ENCODE results near the gene PLD6.

- TF ChIP-seq CTCF (IDR thresholded peaks at IDR 0.05; ENCODE audit: low read depth, low read length, poor library complexity, severe bottlenecking) (no peak), EZH2phosphoT487 (IDR thresholded peaks at IDR 0.05; ENCODE audit: borderline replicate concordance, low read length) (no peak)
Observed at GRCh38 chr17:17227608-17228520, 21.7 kb upstream of the PLD6 start.

Data from DOHH2 (cell line).